ENCODE results near the gene FAM163B.
"Not testable (repeated sequence)": the region's sequence is repeated elsewhere in the genome, so short reads cannot be mapped to it uniquely, and the experiment has no call there.

Gene FAM163B

DNA sequence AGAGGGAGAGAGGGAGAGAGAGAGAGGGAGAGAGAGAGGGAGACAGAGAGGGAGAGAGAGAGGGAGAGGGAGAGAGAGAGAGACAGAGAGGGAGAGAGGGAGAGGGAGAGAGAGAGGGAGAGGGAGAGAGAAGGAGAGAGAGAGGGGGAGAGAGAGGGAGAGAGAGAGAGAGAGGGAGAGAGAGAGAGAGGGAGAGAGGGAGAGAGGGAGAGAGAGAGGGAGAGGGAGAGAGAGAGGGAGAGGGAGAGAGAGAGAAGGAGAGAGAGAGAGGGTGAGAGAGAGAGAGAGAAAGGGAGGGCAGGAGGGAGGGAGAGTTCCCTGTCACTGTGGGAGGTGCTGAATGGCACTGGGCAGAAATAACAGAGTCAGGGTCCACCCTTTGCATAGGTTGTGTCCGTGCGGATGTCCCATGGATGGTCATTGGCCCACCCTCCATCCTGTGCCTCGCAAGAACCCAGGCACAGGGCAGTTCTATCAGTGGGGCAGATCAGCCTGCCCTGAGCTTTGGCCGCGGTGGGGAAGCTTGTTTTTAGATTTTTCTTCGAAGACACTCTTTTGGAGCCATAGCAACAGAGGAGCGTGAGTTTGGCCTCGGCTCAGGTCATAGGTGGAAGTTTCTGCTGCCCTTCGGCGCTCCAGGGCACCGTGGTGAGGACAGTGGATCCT, 44.6 kb downstream of the FAM163B start:
- no peak for DNase-seq

DNA sequence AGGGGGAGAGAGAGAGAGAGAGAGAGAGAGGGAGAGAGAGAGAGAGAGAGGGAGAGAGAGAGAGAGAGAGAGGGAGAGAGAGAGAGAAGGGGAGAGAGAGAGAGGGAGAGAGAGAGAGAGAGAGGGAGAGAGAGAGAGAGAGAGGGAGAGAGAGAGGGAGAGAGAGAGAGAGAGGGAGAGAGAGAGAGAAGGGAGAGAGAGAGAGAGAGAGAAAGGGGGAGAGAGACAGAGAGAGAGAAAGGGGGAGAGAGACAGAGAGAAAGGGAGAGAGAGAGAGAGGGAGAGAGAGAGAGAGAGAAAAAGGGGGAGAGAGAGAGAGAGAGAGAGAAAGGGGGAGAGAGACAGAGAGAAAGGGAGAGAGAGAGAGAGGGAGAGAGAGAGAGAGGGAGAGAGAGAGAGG, 45.4 kb downstream of the FAM163B start:
- DNase-seq, result not testable (repeated sequence)

GRCh38 chr9:133563291-133563796, 45.8 kb downstream of the FAM163B start:
- DNase-seq, result no peak

GRCh38 chr9:133562611-133563290, 46.4 kb downstream of the FAM163B start:
- DNase-seq, result no peak

GRCh38 chr9:133561976-133562554, 47.1 kb downstream of the FAM163B start:
- no peak for DNase-seq

DNA sequence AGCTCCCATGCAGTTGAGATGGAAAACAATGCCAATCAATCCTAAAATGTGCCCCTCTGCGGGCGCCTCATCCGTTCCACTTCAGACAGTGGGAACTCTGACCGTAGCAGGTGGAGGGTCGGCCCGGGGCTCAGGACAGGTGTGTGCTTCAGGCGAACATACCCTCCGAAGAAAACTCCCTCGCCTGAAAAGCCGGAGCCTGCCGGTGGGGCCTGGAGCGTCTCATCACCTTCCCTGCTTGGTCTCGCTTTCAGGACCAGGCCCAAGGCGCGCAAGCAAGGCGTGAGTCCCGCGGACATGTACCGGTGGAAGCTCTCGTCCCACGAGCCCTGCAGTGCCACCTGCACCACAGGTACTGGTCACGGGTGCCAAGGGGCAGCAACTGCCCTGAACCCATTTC, 48.2 kb downstream of the FAM163B start:
- DNase-seq, result no peak

DNA sequence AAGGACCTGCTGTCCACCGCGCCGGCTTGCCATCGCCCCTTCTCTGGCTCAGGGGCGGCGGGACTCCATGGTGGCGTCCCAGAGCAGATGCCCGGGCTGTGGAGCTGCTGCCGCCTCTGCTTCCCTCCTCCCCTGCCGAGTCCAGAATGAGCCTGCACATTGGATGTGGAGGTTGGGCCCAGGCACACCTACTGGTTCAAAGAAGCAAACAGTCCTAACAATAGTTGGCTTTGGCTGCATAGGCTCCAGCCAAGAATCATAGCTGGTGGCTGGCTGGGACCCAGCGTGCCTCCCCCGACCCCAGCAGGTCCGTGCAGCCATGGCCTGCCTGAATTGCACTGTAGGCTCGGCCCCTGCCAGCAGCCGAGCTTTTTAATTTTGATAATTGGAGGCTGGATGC, 48.9 kb downstream of the FAM163B start:
- no peak for DNase-seq

- DNase-seq, result peak; percentile 3
These were observed 50.7 kb downstream of the FAM163B start for GRCh38 chr9:133558191-133559126.

DNA sequence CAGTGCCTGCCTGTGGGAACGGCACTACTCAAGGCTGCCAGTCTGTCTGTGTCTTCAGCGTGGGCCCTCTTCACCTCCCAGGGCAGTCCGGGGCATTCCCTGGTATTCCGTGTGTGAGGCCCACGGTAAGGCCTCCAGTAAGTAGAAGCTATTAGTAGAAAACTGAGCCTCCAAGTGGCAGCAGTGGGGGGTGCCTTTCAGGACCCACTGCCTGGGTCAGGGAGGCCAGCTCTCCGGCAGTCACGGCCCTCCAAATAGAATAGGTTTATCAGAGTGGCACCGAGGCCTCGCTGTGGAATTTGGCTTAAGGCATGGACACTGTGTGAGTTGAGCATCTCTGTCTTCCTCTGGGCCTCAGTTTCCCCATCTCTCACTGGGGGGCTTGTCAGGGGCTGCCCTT, 51.6 kb downstream of the FAM163B start:
- DNase-seq, result no peak

DNA sequence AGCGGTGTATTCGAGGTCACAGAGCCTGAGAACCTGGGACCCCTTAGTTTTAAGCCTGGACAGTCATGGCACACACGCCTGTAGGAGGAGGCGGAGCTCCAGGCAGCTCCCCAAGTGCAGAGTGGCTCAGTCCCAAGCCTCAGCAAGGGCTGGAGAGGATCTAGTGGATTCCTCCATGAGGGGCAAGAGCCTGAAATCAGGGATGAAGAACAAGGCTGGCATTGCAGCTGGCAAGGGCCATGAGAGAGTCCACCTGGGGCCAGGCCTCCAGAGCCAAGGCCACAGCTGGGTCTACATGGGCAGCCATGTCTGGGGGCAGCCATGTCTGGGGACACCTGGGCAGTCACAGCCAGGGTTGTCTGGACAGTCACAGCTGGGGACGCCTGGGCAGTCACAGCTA, 52.8 kb downstream of the FAM163B start:
- DNase-seq, result no peak

DNA sequence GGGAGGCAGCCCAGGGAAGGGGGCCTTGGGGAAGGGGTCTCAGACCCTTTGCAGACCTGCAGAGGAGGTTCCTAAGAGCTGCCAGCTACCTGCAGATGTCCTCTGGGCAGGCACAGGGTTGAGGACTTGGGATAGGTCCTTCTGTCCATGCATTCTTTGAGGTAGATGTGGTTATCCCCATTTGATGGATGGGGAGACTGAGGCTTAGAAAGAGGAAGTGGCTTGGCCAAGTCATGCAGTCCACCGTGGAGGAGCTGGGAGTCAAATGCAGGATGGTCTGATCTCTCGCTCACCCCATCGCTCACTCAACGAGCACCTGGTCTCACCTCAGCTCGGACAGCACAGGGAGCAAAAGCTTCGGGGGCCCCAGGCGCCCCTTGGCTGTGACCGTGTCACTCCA, 54.5 kb downstream of the FAM163B start:
- DNase-seq, result no peak

DNA sequence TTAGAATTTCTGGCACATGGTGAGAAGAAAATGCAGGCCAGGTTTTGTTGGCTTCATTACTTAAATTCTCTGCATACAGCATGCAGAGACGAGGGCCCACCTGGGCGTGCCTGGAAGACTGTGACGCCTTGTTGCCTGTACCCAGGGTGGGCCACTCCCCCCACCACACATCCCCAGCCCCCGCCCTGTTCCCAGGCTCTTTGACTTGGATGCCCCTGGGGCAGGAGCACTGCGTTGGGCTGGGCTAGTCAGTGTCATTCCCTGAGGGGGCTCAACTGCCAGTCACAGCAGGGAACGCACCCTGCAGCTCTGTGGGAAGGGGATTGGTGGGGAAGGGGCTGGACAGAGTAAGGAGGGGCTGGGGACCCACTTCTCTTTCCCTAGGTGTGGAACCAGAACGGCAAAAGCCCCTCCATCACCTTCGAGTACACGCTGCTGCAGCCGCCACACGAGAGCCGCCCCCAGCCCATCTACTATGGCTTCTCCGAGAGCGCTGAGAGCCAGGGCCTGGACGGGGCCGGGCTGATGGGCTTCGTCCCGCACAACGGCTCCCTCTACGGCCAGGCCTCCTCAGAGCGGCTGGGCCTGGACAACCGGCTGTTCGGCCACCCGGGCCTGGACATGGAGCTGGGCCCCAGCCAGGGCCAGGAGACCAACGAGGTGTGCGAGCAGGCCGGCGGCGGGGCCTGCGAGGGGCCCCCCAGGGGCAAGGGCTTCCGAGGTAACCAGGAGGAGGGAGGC, 55.0 kb downstream of the FAM163B start:
- DNase-seq, result no peak

DNA sequence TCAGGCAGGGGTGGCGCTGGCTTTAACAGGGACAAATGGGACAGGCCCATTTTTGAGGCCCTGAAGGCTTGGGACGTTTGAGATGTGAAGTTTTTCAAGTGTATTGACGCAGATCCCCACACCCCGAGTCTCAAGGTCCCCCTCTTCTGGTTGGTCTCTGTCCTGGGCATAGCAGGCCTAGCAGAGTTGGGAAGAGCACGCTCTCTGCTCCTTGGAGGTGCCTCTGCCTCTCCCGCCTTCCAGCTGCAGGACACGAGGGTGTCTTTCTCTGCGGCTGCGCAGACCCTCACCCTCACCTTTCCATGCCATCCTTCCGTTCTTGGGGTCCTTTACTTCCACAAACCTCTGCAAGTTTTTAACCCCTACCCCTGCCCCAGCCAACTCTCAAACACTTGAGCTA, 56.1 kb downstream of the FAM163B start:
- DNase-seq, result no peak

DNA sequence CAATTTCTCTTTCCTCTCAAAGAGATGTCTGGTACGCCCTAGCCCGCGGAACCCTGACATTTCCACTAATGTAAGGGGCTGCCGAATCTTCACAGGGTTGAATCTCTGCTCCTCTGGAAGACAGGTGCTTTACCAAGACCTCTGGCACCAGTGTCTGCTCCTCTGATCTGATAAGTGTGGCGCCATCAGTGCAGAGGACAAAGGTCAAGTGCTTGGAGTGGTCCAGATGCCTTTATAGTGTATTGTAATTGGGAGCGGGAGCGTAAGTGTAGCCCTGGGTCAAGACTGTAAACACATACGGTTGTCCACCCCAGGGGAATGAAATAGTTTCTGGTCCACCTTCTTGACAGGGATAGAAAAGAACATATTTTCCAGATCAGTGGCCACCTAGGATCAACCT, 57.0 kb downstream of the FAM163B start:
- DNase-seq, result no peak

DNA sequence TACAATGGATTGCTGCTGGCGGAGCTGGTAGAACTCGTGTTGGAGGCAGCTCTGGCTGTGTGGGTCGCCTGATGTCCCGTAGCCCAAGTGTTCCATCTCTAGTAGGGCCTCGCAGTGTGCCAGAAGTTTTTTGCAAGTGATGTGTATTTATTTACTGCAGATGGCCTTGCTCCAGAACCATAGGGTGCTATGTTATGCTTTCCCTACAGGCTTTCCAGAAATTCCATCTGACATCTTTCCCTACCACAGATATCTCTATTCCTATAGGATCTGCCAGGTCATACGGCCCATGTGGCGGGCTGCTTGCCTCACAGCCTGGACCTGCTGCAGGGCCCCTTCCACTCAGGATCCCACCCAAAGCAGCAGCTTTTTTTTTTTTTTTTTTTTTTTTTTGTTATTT, 57.7 kb downstream of the FAM163B start:
- DNase-seq, result no peak

DNA sequence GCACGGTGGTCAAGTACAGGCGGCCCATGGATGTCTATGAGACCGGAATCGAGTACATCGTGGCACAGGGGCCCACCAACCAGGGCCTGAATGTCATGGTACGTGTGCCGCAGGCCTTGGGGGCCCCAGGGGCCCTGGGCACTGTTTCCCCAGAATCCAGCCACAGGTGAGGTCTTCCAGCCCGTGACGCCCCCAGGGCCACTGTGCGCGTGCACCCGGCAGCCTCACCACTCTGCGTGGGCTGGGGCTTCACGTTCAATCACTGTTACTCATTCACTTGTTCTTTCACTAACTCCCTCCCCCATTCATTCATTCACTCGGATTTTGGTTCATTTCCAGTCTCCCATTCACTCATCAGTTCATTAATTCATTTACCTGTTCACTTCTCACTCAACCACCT, 62.1 kb downstream of the FAM163B start:
- no peak for DNase-seq

DNA sequence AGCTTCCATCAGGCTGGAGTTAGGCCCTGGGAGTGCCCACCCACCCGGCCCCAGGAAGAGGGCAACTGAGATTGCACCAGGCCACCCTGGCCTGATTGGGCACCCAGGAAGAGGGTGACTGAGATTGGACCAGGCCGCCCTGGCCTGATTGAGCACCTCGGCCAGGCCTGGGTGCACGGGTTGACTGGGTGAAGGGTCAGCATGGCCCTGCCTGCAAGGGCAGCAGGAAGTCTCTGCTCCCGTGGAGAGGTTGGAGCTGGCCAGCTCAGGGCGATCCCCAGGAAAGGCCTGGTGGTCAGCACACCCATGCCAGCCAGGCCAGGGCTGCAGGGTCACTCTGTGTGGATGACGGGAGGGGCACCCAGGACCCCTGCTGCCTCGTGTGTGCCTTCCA, 62.9 kb downstream of the FAM163B start:
- DNase-seq, result no peak

DNA sequence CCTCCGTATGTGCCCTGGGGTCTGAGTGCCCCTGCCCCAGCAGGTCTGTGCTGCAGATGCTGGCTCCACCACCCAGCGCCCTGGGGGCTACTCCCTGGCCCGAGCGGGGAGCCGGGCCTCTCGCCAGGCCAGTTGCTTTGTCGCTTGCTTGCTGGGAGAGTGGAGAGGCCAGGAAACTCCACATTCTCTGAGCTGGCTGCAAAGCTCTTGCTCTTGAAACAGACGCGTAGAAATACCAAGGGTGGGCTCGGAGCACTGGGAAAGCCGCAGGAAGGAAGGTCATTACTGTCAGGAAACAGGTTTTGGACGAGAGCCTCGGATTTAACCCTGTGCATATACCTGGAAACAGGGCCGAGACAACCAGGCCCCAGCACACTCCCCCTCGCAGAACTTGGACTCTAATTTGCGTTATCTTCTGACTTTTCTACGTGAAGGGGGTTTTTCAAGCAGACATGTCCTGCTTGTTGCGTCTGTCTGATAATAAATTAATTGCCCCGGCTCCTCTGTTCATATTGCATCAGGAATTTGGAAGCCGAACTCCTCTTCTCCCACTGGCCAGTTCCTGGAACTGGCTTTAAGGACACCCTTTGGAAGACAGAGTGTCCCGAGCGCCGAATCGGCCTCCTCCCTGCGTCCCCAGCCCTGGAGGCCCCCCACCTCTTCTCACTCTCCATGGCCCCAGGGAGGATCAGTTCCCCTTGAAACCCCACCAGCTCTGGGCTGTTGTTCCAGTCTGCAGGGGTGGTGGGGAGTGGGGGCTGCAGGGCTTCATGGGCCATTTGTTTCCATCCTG, 63.5 kb downstream of the FAM163B start:
- no peak for DNase-seq

DNA sequence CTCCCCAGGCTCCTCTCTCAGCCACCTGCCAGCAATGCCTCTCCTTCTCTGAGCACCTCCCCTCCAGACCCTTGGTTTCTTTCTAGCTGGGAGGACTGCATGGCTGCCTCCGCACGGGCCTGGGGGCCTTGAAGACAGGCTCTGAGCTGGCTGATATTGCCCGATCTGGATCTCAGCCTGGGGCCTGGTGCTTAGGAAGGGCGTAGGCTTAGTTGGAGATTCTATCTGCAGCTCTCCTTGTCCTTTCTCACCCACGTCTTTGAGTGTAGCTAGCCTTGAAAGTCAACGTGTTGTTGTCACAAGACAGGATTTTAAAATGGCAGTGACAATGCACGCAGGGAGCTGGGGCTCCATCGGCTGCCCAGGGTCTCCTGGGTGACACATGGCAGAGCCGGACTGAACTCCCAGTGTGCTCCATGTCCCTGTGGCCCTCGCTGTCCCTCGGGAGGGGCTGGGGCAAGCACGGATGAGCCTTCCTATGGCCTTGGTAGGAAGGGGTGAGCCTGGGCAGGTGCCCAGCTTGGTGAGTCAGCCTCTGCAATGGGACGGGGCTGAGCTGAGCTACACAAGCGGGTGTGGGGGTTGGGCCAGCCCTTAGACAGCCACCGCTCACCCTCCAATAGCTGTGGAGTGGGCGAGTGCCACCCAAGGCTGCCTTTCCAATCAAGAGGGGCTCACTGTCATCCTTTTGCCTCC, 65.3 kb downstream of the FAM163B start:
- no peak for DNase-seq

- DNase-seq, result no peak
These were observed 67.2 kb downstream of the FAM163B start for GRCh38 chr9:133542002-133542401.

- no peak for DNase-seq
These were observed 68.5 kb downstream of the FAM163B start for GRCh38 chr9:133540698-133541025.
